GM19099 (cell line): ENCODE measurements around the gene SDF4.

Experiments
- POLR2A ChIP-seq: IDR thresholded peaks from 3 replicates; pipeline ENCODE4 v1.6.1; 2011; ENCODE audit warnings: low read depth; ENCODE audit not compliant: insufficient read length; ENCODE audit errors: extremely low read depth

Gene SDF4

GRCh38 chr1:1191734-1192133 lies 40.1 kb downstream of the SDF4 start:
- no peak for TF ChIP-seq POLR2A

GRCh38 chr1:1189111-1189510 lies 42.7 kb downstream of the SDF4 start:
- no peak for TF ChIP-seq POLR2A

GRCh38 chr1:1187938-1188337 lies 43.9 kb downstream of the SDF4 start:
- TF ChIP-seq POLR2A = no peak

- no peak for TF ChIP-seq POLR2A
Observed at GRCh38 chr1:1185101-1185765, 46.6 kb downstream of the SDF4 start.

DNA sequence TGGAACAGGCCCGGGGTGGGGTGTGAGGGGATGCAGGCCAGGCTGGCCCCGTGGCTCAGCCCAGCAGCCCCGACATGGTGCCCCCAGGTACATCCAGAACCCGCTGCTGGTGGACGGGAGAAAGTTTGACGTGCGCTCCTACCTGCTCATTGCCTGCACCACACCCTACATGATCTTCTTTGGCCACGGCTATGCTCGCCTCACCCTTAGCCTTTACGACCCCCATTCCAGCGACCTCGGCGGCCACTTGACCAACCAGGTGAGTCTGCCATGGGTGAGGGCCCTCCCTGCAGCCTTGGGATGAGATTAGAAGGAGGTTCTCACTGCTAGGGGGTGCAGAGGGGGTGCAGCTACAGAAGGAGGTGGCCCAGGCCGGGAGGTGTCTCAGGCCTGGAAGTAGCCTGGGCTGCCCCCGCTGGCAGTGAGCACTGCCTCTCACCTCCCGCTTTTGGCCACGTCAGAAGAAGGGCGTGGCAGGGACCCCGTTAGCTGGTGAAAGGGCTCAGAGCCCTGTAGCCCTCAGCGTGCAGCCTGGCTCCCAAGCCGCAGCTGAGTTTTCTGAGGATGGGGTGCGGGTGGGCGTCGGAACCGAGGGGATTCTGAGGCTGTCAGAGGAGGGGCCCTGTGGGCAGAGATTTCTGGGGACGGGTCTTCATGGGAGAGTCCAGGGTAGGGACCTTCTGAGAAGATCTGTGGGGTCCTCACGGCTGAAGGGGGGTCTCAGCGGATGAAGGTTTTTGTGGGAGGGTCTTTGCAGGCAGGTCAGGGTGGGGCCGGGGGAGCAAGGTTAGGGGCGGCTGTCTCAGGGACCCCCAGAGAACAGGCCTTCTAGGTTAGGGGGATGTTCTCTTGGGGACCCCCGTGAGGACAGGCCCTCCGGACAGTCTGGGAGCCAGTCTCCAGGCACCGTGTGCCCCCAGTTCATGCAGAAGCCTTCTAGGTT lies 47.7 kb downstream of the SDF4 start:
- TF ChIP-seq POLR2A = no peak

- TF ChIP-seq POLR2A = no peak
Observed at GRCh38 chr1:1183221-1183747, 48.5 kb downstream of the SDF4 start.

GRCh38 chr1:1182491-1183220 lies 49.1 kb downstream of the SDF4 start:
- no peak for TF ChIP-seq POLR2A

GRCh38 chr1:1181938-1182410 lies 49.8 kb downstream of the SDF4 start:
- TF ChIP-seq POLR2A = no peak

GRCh38 chr1:1181129-1181937 lies 50.5 kb downstream of the SDF4 start:
- TF ChIP-seq POLR2A = no peak

GRCh38 chr1:1179983-1180861 lies 51.6 kb downstream of the SDF4 start:
- no peak for TF ChIP-seq POLR2A

DNA sequence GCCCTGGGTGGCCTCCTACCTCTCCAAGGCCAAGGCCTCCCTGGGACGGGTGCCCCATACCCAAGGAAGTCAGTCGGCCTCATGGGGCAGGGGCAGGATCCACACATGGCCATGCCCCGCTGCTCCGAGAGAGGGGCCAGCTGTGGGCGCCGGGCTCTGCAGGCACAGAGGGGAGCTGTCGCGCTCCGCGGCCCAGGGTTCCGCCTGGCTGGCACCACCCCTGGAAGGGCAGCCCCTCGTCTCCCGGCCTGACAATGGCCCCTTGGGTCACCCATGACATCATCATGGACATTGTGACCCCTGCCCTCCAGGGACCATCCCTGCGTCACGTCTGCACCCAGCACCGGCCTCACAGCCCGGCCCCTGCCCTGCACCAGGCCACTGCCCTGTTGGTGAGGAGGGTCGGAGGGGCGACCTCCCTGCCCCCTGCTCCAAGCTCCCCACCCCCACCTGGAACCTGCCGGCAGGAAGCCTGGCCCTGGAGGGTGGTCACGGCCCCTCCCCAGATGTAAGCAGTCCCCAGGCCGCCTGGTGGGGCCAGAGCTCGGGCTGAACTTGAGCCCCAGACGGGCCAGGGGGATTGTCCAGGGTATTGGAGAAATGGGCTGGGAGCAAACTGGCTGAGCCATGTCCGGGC lies 52.3 kb downstream of the SDF4 start:
- TF ChIP-seq POLR2A = no peak

DNA sequence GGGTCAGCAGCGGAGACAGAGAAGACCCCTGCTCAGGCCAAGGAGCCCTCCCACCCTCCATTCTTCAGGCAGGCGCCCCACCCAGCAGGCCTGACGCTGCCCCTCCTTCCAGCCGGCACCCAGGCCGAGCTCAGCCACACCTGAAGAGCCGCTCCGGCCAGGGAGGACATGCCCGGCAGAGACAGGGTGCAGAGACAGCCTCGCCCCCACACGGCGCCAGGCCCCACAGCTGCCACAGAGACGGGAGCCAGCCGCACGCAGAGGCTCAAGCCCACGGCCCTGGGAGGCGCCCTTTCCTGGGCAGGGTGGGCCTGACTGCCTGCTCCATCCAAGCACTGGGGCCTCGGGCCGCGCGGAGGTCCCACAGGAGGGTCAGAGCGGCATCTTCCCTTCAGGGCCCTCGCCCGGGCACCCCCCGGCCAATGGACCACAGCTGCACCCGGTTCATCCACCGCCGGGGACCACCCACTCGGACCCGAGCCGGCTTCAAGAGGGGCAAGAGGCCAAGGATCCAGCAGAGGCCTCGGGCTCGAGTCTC lies 52.9 kb downstream of the SDF4 start:
- TF ChIP-seq POLR2A = no peak
